Fibroblast of skin of left quadriceps (primary cell): Measurements from ENCODE around the gene HLA-DOB.
A peak's percentile ranks its signal among the peaks of the same experiment; 100 is the strongest.
"Not testable (repeated sequence)": the region's sequence is repeated elsewhere in the genome, so short reads cannot be mapped to it uniquely, and the experiment has no call there.

Experiments
- DNase-seq, 2 experiments: peaks; one replicate each; pipeline ENCODE4 v3.0.0-alpha.2; 2013; ENCODE audit warnings: low read depth in 2 of 2

HLA-DOB gene

GRCh38 chr6:32809171-32809570 is 7.6 kb downstream of the HLA-DOB start:
- DNase-seq: no peak

DNA sequence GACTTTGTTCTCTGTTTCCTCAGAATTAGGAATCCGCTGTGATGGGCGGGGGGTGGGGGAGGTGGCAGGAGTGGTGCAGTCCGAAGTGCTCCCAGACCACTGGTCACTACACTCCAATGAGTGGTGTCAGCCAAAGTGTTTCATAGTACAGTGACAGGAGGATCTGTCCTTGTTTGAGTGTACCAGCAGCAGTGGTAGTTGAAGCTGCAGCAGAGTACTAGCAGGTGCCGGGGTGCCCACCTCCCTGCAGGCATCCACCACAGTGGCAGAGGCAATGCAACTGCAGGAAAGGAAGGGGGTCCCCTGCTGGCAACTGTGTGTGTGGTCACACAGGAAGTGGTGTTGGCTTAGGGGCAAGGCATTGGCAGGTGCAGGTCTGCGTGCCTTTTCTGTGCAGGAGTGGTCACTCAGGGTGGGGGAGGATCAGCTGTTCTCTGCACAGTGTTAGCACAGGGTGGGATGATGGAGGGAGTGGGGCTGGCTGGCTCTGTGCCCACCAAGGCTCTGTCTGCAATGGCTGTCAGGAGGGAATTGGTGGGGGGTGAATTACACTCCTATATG is 9.7 kb downstream of the HLA-DOB start:
- DNase-seq: no peak

GRCh38 chr6:32805404-32805803 is 11.4 kb downstream of the HLA-DOB start:
- DNase-seq: not testable (repeated sequence)

- DNase-seq: no peak
Observed at GRCh38 chr6:32803416-32803815, 13.4 kb downstream of the HLA-DOB start.

GRCh38 chr6:32799740-32800139 is 17.1 kb downstream of the HLA-DOB start:
- DNase-seq: no peak

DNA sequence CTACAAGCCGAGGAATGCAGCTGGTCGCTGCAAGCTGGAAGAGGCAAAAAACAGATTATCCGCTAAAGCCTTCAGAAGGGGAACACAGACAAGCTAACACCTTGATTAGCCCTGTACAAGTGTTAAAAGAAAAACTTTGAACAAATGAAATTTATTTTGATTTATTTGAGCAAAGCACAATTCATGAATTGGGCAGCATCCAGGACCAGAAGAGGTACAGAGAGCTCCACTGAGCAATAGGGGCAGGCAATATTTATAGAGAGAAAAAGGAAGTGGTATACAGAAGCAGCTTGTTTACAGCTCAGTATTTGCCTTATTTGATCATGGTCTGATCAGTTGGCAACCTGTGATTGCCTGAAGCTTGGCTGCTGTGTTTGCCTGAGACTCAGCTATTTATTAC is 17.6 kb downstream of the HLA-DOB start:
- DNase-seq: no peak

DNA sequence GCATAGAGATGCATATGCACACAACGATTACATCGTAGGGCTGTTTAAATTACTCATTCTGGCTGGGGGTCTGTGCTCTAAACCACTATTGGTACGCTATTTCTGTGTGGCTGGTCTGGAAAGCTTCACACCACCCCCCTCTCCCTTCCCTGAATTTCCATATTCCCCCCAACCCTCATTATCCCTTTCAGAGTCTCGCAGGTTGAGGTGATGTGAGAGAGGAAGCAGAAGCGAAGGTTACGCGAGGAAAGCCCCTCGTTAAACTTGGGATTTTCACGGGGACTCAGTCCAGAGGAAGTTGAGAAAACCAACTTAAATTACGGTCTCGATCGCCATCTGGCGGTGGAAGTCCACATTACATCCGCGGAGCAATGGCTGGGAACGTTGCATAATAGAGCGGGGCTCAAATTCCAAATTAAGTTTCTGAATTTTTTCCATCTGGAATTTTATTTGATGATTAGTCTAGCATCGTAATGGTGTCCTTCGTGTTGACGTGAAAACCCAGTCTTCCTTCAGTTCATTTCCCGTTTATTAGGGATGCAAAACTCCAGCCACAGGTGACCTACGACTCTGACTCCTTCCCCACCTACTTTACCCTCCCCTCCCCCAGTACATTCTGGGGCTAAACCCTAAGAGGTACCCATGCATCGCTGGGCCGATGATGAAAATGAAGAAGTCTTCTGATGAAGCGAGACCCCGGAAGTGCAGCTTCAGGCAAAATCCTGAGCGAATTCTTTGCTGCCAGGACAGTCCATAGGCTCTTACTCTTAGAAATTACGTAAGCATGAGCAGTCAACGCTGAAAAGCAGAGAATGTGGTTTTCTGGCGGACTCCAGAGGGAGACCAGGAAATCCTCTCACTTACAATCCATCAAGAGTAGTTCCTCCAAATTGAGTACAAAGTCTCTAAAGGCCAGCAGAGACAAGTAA is 19.7 kb downstream of the HLA-DOB start:
- peak; percentile 39 to 49 for DNase-seq

DNA sequence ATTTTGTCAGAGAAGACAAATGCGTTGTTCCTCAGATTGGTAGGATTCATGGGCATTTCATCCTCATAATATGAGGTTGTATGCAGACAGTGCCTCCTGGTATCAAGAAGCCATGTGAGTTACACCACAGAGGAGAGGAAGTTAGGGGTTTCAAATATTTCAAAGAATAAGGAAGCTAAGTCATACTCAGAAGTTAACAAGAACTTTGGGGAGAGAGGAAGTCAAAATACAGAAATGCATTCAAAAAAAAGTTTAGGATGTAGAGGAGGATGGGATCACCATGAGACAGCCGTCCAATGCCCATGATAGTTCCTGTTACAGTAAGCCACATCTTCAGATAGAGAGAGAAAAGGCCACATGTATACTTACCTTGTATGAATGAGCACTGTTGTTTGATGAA is 22.3 kb downstream of the HLA-DOB start:
- DNase-seq: no peak

DNA sequence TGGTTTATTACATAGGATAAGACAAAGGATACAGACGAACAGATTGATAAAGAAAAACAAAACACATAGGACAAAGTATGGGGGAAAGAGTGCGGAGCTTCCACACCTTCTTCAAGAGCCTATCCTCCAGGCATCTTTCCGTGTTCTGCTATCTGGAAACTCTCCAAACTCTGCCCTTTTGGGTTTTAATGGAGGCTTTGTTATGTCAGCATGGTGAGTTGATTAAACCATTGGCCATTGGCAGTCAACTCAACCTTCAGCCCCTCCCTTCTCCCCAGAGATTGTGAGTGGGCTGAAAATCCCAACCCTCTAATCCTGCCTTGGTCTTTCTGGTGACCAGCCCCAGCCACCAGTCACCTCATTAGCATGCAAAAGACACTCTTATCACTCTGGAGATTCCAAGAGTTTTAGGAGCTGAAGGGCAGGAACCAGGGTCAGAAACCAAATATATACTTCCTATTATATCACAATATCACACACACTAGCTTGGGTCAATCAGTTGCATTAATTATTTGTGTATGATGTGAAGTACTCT is 23.8 kb downstream of the HLA-DOB start:
- no peak for DNase-seq

GRCh38 chr6:32790306-32790705 is 26.5 kb downstream of the HLA-DOB start:
- DNase-seq: no peak

GRCh38 chr6:32785781-32786533 is 30.8 kb downstream of the HLA-DOB start:
- peak; percentile 27 to 28 for DNase-seq

DNA sequence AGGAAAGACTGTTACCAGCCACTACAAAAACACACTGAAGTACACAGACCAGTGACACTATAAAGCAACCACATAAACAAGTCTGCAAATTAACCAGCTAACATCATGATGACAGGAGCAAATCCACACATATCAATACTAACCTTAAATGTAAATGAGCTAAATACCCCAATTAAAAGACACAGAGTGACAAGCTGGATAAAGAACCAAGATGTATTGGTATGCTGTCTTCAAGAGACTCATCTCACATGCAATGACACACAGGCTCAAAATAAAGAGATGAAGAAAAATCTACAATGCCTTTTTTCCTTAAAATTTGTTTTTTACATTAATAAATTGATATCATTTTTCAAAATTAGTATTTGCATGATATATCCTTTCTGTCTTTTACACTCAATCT is 33.9 kb downstream of the HLA-DOB start:
- DNase-seq: not testable (repeated sequence)

DNA sequence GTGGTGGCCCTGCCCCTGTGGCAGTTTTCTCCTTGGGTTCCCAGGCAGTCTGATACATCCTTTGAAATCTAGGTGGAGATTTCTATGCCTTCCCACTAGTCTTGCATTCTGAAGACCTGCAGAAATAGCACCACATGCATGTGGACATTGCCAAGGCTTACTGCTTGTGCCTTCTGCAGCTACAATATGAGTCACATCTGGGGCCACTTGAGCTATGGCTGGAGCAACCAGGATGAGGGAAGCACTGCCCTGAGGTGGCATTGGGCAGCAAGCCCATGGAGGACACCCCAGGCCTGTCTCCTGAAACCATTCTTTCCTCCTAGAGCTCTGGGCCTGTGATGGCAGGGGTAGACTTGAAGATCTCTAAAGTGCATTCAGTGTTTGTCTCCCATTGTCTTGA is 37.8 kb downstream of the HLA-DOB start:
- no peak for DNase-seq

DNA sequence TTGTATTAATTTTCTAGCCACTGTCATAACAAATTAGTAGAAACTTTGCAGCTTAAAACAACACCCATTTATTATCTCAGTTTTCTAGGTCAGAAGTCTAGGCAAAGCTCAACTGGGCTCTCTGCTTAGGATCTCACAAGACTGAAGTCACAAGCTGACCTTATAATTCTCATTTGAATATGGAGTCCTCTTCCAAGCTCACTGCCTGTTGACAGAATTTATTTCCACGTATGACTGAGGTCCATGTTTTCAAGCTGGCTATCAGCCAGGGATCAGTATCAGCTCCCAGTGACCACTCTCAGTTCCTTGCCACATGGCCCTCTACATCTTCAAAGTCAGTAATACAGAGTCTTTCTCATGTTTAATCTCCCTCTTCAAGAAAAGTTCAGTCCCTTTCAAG is 41.7 kb downstream of the HLA-DOB start:
- no peak for DNase-seq

- no peak for DNase-seq
Observed at GRCh38 chr6:32774426-32774825, 42.4 kb downstream of the HLA-DOB start.

- no peak for DNase-seq
Observed at GRCh38 chr6:32772656-32773055, 44.1 kb downstream of the HLA-DOB start.

DNA sequence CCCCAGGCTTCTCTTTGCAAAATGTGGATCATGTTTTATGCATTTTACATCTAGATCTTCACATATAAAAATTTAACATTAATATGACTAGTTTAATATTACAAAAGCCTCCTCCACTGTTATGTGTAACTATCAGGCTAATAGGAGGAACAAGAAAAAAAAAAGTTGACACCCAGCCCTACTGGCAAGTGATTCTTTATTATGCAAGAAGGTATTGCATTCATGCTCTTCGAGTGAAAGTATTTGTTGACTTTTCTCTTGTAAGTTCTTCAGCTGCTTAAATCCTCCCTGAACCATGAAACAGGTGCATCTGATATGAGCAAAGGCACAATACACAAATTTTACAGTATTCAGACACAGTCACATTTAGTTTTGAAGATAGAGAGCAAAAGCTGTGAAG is 52.8 kb downstream of the HLA-DOB start:
- DNase-seq: no peak

- no peak for DNase-seq
Observed at GRCh38 chr6:32763421-32763820, 53.4 kb downstream of the HLA-DOB start, which contains the start of gene HLA-DQB2. Gene HLA-DQB2 (minus strand): TSS chr6:32763532. CDS start chr6:32763470, 62 bp downstream.
